Transverse colon (tissue), 4 donors: Measurements from ENCODE around the gene SMG7.

Source experiments
- CTCF ChIP-seq, 5 experiments: fragments of 200-600 bp in 3 of 5; fragments of 450-650 bp in 2 of 5; sonication (generic) in 3 of 5; IDR thresholded peaks; 1 replicate in 2 of 5; 2 replicates in 3 of 5; pipeline ENCODE4 v1.5.1; 2016 to 2017; ENCODE audit warnings: antibody characterized with exemption in 5 of 5, inconsistent platforms in 3 of 5, mild to moderate bottlenecking in 2 of 5, moderate library complexity in 1 of 5
- POLR2A ChIP-seq: fragments of 450-650 bp; IDR thresholded peaks from one replicate; pipeline ENCODE4 v1.6.1; 2016; ENCODE audit warnings: antibody characterized with exemption, mild to moderate bottlenecking, moderate library complexity
- POLR2AphosphoS5 ChIP-seq, 3 donors: sonication (generic); formaldehyde crosslinking; IDR thresholded peaks; one replicate each; pipeline ENCODE4 v1.6.1; 2016; ENCODE audit warnings: antibody characterized with exemption in 3 of 3

GRCh38 chr1:183596500-183596899 lies 124.2 kb downstream of the SMG7 start:
- no peak for TF ChIP-seq CTCF (IDR thresholded peaks at IDR 0.05)
- no peak for TF ChIP-seq POLR2A
- no peak for TF ChIP-seq POLR2AphosphoS5 (IDR thresholded peaks at IDR 0.05)
